ENCODE measurements around the gene ATRAID. TPM values are rescaled to one million over a fixed set of nuclear protein-coding genes. Genes with fewer than 3 reads are reported as not detected.

Gene ATRAID
- total RNA-seq, 1 donor from 2014 or later = 88.3 TPM

DNA sequence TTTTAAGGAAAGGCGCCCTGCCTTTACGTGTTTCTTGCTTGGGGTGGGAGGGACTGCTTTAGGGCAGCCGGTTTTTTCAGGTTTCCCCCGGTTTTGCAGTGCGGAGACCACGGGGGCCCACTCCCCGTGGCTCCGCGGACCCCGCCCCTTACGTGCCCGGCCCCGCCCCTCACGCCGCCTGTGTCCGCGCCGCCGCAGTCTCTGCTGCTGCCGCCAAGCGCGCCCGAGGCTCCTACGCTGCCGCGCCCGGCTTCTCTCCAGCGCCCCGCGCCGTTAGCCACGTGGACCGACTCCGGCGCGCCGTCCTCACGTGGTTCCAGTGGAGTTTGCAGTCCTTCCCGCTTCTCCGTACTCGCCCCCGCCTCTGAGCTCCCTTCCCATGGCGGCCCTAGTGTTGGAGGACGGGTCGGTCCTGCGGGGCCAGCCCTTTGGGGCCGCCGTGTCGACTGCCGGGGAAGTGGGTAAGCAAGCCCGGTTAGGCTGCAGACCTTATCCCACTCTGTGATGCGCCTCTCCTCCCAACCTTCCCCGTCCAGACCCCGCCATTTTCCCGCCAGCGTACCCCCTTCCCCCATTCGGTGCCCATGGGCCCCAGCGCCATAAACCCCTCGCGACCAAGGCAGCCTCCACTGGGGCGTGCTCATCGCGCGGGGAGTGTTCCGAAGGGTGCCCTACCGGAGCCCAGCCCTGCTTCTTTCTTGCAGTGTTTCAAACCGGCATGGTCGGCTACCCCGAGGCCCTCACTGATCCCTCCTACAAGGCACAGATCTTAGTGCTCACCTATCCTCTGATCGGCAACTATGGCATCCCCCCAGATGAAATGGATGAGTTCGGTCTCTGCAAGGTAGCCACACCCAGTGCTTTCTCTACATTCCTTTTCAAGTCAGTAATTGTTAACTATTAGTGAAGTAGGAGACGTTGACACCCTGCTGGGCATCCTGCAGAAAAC lies 5.6 kb downstream of the ATRAID start, which contains the start of gene CAD:
Gene CAD (plus strand): TSS at position 197 of the 949 bp plus-strand sequence. CDS start 183 bp downstream, at position 380.
- DNase-seq (ENCODE audit: low spot score) = peak; percentile 96

DNA sequence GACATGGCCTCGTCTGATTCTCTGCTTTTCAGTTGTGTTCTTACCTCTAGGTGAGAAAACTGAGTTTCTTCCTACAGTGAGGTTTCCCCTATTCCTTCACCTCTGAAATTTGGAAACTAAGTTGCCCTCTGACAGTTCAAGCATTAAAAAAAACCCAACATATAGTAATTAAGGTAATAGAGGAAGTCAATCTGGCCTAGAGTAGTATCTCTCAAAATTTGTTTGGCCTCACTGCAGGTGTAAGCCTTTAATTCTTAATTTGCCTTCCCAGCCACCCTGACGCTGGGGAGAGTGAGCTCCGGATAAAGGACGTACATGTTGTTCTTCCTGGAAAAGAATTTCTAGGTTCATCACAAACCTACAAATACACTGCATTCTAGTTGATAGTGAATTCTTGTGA lies 6.8 kb downstream of the ATRAID start:
- no peak for DNase-seq (ENCODE audit: low spot score)

DNA sequence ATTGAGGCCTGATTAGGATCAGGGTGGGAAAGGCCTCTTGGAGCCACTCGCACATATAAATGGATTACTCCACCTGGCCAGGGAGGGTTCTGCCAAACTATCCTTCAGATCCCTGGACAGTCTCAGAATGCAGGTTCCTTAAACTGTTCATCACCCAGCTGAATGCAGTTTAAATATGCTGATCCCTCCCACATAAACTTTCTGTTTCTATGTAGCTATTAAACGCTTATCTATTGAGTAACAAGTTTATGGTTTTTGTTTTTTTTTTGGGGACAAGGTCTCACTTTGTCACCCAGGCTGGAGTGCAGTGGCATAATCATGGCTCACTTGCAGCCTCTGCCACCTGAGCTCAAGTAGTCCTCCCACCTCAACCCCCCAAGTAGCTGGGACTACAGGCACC lies 7.2 kb downstream of the ATRAID start:
- no peak for DNase-seq (ENCODE audit: low spot score)

DNA sequence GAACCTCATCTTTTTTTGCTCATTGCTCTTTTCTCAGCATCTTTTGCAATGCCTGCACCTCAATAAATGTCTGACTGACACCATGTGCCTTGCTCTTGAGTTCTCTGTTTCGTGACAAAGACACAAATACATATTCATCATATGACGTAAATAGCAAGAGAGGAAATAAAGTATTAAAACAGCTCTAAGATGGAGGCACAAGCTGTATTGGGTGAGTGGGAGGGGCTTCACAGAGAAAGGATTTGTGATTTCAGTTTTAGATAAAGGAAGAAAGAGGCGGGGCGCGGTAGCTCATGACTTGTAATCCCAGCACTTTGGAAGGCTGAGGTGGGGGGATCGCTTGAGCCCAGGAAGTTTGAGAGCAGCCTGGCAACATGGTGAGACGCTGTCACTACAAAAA lies 8.2 kb downstream of the ATRAID start:
- no peak for DNase-seq (ENCODE audit: low spot score)

DNA sequence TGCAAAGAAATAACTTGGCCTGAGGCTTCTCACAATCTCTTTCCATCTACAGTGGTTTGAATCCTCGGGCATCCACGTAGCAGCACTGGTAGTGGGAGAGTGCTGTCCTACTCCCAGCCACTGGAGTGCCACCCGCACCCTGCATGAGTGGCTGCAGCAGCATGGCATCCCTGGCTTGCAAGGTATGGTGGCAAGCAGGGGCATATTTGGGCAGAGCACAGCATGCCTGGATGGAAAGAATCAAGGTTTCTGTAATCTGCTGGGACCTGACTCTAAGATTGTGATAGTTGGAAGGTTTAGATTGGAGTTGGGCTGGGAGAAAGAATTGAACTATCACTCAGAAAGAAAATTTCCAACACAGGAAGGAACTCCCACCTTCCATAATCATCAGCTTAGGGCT lies 9.3 kb downstream of the ATRAID start:
- no peak for DNase-seq (ENCODE audit: low spot score)

DNA sequence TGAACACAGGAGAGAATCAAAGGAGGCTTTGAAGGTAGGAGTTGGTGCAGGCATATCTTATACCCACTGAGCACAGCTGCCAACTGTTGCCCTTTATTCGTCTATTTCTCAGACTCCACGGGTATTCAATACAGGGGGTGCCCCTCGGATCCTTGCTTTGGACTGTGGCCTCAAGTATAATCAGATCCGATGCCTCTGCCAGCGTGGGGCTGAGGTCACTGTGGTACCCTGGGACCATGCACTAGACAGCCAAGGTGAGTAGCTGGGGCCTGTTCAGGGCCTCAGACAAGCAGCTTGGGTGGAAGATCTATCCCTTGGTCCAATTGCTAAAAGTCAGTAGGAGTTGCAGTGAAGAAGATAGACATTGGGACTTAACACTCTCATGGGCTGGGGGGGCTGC lies 10.6 kb downstream of the ATRAID start:
- DNase-seq (ENCODE audit: low spot score) = no peak

DNA sequence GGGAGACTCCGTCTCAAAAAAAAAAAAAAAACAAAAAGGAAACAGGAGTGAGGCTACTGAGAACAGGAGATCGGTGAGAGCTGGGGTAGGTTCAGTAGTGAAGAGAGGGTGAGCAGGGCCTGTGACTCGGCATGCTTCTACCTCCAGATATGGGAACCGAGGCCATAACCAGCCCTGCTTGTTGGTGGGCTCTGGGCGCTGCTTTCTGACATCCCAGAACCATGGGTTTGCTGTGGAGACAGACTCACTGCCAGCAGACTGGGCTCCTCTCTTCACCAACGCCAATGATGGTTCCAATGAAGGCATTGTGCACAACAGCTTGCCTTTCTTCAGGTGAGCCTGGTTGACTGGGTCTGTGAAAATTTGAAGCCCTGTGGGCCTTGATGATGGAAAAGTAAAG lies 11.6 kb downstream of the ATRAID start:
- no peak for DNase-seq (ENCODE audit: low spot score)

DNA sequence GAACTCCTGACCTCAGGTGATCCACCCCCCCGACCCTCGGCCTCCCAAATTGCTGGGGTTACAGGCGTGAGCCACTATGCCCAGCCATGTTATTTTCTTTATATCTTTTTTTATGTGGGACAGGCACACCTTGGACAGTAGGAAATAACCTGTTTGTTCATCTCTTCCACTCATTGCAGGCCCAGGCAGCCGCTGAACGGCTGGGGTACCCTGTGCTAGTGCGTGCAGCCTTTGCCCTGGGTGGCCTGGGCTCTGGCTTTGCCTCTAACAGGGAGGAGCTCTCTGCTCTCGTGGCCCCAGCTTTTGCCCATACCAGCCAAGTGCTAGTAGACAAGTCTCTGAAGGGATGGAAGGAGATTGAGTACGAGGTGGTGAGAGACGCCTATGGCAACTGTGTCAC lies 13.7 kb downstream of the ATRAID start:
- DNase-seq (ENCODE audit: low spot score) = no peak

DNA sequence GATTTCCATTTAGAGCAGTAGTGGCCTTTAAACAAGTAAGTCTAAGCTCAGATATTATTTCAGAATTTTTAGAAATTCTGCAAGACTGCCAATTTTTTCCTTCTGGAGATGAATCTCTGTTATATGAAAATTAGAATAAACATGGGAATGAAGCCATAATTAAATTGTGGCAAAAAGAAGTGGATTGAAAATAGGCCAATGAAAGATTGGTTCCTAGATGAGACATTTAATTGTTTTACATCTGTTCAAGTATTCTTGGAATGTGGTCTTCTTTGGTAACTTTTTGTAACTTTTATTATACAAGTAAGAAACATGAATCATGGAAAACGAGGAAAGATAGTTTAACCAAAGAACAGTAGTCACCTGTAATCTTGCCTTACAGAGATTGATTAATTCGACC lies 15.7 kb downstream of the ATRAID start:
- no peak for DNase-seq (ENCODE audit: low spot score)

DNA sequence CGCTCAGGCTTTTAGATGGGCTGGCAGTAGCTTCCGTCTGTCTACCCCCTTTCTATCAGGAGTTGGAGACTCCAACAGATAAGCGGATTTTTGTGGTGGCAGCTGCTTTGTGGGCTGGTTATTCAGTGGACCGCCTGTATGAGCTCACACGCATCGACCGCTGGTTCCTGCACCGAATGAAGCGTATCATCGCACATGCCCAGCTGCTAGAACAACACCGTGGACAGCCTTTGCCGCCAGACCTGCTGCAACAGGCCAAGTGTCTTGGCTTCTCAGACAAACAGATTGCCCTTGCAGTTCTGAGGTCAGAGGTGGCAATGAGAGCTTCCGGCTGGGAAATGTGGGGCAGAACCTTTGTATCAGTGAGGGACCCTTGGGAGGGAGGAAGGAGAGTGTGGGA lies 20.1 kb downstream of the ATRAID start:
- DNase-seq (ENCODE audit: low spot score) = no peak

DNA sequence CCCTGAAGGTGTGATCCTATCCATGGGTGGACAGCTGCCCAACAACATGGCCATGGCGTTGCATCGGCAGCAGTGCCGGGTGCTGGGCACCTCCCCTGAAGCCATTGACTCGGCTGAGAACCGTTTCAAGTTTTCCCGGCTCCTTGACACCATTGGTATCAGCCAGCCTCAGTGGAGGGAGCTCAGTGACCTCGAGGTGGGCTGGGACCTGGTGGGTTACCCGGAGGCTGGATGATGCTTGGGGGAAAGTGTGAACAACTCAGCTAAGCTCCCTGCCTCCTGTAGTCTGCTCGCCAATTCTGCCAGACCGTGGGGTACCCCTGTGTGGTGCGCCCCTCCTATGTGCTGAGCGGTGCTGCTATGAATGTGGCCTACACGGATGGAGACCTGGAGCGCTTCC lies 21.5 kb downstream of the ATRAID start:
- DNase-seq (ENCODE audit: low spot score) = no peak

DNA sequence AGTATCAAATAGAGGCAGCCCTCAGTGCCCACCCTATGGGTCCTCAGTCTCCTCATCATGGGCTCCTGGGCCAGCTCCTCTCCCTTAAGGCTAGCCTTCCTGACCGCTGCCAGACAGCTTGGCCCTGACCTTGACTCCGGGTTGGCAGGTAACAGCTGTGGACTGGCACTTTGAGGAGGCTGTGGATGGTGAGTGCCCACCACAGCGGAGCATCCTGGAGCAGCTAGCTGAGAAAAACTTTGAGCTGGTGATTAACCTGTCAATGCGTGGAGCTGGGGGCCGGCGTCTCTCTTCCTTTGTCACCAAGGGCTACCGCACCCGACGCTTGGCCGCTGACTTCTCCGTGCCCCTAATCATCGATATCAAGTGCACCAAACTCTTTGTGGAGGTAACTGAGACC lies 24.3 kb downstream of the ATRAID start:
- DNase-seq (ENCODE audit: low spot score) = no peak

DNA sequence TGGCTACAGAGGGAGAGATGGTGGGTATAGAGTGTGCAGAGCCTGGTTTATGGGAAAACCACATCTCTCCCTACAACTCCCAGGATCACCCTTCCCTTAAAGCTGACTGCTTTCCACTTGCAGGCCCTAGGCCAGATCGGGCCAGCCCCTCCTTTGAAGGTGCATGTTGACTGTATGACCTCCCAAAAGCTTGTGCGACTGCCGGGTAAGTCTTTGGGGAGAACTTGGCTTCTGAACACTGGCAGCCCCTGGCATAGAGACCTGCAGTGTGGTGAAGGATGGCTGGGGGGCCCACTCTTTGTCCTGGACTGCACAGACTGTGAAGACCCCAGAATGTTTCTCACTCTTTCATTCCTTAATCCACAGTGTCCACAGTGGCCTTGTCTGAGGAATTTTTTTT lies 24.8 kb downstream of the ATRAID start:
- no peak for DNase-seq (ENCODE audit: low spot score)

DNA sequence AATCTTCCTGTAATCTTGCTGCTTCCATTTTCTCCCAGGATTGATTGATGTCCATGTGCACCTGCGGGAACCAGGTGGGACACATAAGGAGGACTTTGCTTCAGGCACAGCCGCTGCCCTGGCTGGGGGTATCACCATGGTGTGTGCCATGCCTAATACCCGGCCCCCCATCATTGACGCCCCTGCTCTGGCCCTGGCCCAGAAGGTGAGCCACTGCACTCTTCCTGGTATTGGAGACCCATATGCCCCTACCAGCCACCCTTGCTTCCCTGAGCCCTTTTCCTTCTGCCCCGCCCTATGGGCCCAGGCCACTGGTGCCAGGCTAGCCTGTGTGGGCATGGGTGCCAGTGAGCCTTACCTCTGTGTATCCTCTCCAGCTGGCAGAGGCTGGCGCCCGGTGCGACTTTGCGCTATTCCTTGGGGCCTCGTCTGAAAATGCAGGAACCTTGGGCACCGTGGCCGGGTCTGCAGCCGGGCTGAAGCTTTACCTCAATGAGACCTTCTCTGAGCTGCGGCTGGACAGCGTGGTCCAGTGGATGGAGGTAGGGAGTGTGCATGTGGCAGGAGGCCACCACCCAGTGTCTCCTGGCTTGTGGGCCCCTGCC lies 25.6 kb downstream of the ATRAID start:
- no peak for DNase-seq (ENCODE audit: low spot score)

DNA sequence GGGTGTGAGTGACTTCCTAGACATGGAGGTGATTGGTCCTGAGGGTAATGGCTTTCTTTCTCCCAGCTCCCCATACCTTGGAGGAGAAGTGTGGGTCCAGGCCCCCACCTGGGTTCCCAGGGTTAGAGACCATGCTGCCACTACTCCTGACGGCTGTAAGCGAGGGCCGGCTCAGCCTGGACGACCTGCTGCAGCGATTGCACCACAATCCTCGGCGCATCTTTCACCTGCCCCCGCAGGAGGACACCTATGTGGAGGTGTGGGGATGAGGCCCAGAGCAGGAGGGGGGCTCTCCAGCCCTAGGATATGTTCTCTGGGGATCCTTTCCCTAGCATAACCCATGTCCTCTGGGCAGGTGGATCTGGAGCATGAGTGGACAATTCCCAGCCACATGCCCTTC lies 27.1 kb downstream of the ATRAID start:
- DNase-seq (ENCODE audit: low spot score) = no peak

DNA sequence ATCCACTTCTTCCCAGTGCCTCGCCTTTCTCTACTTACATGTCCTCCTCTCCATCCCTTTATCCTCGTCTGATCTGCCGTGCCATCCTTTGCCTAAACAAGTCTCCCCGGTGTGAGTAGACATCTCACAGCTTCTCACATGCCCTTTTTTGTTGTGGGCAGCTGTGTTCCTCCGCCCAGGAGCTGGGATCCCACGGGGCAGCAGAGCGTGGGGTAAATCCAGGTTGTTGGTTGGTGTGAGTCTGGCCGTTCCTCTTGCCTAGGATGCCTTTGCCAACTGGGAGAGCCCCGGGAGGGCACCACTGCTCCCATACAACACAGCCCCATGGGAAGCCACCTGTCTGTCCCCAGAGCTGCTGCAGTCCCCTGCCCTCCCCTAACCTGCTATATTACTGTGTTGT lies 28.6 kb downstream of the ATRAID start:
- DNase-seq (ENCODE audit: low spot score) = no peak

DNA sequence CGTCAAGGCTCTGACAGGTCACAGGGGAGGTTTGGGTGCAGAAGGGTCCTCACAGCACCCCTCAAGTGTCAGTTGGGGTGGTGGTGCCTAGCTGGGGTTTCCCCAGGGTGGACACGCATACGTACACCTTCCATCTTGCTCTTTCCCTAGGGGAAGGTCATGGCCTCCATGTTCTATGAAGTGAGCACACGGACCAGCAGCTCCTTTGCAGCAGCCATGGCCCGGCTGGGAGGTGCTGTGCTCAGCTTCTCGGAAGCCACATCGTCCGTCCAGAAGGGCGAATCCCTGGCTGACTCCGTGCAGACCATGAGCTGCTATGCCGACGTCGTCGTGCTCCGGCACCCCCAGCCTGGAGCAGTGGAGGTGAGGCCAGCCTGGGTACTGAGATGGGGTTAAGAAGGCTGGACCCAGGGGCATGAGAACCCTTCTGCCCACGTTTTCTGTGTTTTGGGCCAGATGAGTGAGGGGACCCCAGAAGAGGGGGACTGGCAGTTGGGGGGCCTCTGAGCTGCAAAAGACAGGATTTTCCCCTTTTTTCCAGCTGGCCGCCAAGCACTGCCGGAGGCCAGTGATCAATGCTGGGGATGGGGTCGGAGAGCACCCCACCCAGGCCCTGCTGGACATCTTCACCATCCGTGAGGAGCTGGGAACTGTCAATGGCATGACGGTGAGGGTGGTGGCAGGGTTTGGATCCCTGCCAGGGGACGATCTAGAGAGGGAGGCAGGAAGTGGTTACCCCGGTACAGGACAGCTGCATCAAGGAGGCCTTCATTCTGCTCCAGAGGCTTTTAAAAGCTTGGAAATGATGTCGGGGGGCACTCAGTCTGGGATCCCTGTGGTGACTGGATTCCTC lies 30.1 kb downstream of the ATRAID start:
- no peak for DNase-seq (ENCODE audit: low spot score)

DNA sequence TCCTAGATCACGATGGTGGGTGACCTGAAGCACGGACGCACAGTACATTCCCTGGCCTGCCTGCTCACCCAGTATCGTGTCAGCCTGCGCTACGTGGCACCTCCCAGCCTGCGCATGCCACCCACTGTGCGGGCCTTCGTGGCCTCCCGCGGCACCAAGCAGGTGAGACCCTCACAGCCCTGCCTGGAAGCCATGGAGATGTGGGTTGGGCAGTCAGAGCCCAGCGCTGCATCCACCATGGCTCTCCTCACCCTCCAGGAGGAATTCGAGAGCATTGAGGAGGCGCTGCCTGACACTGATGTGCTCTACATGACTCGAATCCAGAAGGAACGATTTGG lies 30.7 kb downstream of the ATRAID start:
- no peak for DNase-seq (ENCODE audit: low spot score)

DNA sequence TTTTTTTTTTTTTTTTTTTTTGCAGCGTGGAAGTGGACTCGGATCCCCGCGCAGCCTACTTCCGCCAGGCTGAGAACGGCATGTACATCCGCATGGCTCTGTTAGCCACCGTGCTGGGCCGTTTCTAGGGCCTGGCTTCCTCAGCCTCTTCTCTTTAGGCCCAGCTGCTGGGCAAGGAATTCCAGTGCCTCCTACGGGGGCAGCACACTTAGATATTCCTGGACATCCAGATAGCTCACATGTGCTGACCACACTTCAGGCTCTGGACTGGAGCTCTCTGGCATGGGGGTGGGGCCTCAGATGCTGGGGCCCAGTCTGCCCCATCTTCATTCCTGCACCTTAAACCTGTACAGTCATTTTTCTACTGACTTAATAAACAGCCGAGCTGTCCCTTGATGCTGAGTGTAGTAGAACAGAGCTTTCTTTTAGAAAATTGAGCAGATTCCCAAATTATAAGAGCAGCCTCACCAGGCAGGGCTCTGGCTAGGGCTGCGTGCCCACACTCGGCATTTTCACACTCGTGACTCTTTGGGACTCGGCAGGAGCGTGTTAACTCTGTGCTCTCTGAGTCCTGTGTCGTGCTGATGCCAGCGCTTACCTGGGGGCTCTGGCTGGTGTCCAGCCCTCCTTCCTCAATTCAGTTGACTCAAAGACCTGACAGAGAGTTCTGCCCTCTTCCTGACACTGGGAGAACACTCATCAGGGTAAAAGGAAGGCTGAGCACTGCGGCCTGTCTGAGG lies 31.7 kb downstream of the ATRAID start:
- DNase-seq (ENCODE audit: low spot score) = no peak

DNA sequence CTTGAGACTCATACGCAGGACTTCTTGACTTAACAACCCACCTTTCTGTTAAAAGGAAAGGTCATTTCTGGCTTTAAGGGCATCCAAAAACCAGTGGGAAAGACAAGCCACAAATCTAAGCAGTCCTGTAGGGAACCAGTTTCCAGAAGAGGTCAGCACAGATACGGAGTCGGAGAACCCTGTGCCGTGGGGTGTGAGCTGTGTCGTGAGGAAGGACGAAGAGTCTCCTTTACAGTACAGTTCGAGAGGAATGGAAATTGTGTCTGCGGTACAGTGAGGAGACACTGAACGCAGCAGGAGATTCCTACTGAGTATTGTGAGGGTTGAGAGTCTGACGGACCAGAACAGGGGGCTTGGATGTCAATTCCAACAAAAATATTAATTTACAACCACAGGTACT lies 33.3 kb downstream of the ATRAID start:
- DNase-seq (ENCODE audit: low spot score) = no peak

DNA sequence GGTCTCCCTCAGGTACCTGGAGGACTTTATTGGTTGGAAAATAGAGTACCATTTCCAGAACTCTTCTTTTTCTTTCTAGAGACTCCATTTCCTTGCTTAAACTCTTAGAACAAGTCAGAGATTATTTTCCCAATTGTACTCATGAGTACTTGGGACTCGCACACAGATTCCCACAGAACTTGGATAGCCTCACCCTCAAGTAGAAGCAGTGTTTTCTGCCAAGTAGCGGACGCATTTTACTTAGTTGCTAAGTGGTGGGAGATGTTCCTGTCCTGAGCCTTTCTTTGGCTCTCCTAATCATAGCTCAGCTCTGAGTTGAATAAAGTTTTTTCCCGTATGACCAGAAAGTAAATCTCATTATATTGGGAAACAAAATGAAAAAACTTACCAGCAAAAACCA lies 33.8 kb downstream of the ATRAID start:
- no peak for DNase-seq (ENCODE audit: low spot score)

Measured in mesenteric fat pad (tissue), 1 donor.